Measurements from ENCODE around the gene EFNA4.

Gene EFNA4

DNA sequence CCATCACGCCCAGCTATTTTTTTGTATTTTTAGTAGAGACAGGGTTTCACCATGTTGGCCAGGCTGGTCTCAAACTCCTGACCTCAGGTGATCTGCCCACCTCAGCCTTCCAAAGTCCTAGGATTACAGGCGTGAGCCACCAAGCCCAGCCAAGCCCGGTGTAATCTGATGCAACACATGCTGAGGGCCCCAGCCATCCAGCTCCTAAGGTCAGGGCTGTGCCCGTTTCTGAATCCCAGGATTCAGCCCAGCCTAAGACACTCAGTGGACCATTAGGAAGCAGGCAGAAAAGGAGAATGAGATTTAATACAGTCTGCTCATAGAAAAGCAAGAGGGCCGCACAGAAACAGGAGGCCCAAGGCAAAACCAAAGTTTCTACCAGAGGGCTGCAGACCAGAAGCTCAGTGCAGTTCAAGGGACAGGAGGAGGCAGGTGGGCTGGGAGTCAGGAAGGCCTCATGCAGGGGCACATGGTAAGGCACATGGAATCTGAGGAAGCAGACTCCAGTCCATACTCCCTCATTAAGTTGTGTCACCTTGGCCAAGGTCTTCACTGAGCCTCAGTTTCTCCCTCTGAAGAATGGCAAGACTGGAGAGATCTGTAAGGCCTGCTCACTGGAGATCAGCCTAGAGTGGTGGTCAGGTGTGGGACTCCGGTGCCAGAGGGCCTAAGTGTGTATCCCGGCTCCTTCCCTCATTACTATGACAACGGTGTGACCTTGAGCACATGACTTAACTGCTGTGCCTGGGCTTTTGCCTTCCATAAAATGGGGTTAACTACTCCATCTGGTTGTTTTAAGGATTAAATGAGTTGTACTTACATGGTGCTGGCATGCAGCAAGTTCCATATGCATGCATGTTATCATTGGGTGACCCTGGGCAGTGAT, 14.8 kb upstream of the EFNA4 start:
- peaks cover 12 to 26% of the 10 kb centered on the region in 2 donors for H3K4me1 ChIP-seq (ENCODE audit: control insufficient read depth in 1 of 2, insufficient read depth in 2 of 2, low read length in 2 of 2)
- no peaks in the 10 kb centered on the region for H3K36me3 ChIP-seq (ENCODE audit: control insufficient read depth in 1 of 2, insufficient read depth in 2 of 2, low read length in 2 of 2)
- no peaks in the 10 kb centered on the region for H3K27me3 ChIP-seq (ENCODE audit: low read depth, low read length)
- no peaks in the 10 kb centered on the region for H3K9me3 ChIP-seq (ENCODE audit: control insufficient read depth in 1 of 2, low read length in 2 of 2)
- no peak overlapping the region for H3K27ac ChIP-seq (ENCODE audit: low read length)
- no peak overlapping the region for H3K4me3 ChIP-seq (ENCODE audit: low read depth in 1 of 2, low read length in 2 of 2)

DNA sequence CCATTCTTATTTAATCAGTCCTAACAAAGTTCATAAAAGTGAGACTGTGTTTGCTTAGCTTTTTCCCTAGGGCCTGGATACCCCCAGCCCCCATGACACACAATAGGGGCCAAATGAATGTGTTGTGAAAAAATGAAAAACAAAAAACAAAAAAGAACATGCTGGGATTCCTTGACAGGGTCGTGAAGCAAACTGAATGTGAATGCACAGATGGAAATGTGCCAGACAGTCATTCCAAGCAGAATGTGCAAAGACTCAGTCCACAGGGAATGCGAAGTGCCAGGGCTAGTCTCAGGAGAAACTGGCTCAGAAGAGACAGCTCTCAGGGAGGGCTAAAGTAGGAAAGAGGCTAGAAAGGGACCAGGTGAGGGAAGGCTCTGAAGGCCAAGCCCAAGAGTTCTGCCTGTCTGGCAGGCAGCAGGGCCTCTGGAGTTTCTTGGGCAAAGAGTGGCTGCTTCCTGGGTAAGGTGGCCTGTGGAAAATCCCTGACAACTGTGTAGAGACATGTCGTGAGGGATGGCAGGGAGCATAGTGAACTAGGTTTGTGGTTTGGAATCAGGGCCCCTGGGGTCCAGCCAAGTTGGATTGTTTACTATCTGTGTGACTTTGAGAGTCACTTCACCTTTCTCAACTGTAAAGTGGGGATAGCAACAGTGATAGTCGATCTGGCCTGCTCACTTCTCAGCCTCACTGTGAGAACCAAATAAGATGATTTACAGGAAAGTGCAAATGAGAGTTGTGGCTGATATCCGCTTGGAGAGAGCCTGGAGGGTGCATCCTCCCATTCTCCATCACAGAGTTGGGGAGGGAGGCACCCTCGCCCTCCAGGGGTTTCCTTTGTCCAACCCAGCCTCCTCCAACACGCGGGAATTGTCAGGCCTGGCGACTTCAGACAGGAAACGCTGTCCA, 13.6 kb upstream of the EFNA4 start:
- H3K9me3 ChIP-seq (ENCODE audit: control insufficient read depth in 1 of 2, low read length in 2 of 2): no peaks in the 10 kb centered on the region
- no peaks in the 10 kb centered on the region for H3K27me3 ChIP-seq (ENCODE audit: low read depth, low read length)
- H3K4me3 ChIP-seq (ENCODE audit: low read depth in 1 of 2, low read length in 2 of 2): peak overlapping the region; percentile 61 to 68
- peaks cover 3 to 8% of the 10 kb centered on the region in 2 donors for H3K36me3 ChIP-seq (ENCODE audit: control insufficient read depth in 1 of 2, insufficient read depth in 2 of 2, low read length in 2 of 2)
- peak overlapping the region; percentile 37 for H3K27ac ChIP-seq (ENCODE audit: low read length)
- peaks cover 12 to 22% of the 10 kb centered on the region in 2 donors for H3K4me1 ChIP-seq (ENCODE audit: control insufficient read depth in 1 of 2, insufficient read depth in 2 of 2, low read length in 2 of 2)

DNA sequence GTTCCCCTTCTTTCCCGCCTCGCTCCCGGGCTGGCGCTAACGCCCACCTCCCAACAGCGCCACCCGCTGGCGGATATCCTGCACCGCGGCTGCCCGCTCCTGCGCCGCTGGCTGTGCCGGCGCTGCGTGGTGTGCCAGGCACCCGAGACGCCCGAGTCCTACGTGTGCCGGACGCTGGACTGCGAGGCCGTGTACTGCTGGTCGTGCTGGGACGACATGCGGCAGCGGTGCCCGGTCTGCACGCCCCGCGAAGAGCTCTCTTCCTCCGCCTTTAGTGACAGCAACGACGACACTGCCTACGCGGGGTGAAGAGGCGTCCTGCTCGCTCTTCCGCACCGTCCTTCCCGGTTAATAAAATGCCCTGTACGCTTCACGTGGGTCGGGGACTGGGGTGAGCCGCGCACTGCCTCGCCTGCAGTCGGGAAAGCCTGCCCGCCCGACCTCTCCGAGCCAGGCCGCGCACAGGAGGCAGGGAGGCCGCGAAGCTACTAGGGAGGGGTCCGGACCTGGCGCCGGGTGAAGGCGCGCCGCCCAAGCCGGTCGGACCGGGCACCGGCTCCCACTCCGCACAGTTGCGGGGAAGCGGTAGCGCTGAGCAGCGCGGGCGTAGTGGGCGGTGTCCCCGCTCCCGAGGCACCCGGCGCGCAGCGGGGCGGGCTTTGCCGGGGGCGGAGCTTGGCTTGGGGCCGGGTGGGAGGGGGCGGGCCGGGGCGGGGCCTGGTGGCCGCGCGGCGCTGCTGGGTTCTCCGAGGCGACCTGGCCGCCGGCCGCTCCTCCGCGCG, 12.8 kb upstream of the EFNA4 start, which contains the start of gene ADAM15:
TSS of gene ADAM15 (plus strand) at position 757 of the 782 bp plus-strand sequence. CDS start 71 bp downstream, outside the sequence.
- H3K4me3 ChIP-seq (ENCODE audit: low read depth in 1 of 2, low read length in 2 of 2): peak within 1 kb of the TSS; percentile 68 to 79
- peak within 1 kb of the TSS; percentile 63 for H3K27ac ChIP-seq (ENCODE audit: low read length)
- H3K27me3 ChIP-seq (ENCODE audit: low read depth, low read length): no peaks in the 10 kb centered on the region
- H3K4me1 ChIP-seq (ENCODE audit: control insufficient read depth in 1 of 2, insufficient read depth in 2 of 2, low read length in 2 of 2): peaks cover 12 to 22% of the 10 kb centered on the region in 2 donors
- H3K36me3 ChIP-seq (ENCODE audit: control insufficient read depth in 1 of 2, insufficient read depth in 2 of 2, low read length in 2 of 2): peaks cover 7 to 10% of the 10 kb centered on the region in 2 donors
- H3K9me3 ChIP-seq (ENCODE audit: control insufficient read depth in 1 of 2, low read length in 2 of 2): no peaks in the 10 kb centered on the region

DNA sequence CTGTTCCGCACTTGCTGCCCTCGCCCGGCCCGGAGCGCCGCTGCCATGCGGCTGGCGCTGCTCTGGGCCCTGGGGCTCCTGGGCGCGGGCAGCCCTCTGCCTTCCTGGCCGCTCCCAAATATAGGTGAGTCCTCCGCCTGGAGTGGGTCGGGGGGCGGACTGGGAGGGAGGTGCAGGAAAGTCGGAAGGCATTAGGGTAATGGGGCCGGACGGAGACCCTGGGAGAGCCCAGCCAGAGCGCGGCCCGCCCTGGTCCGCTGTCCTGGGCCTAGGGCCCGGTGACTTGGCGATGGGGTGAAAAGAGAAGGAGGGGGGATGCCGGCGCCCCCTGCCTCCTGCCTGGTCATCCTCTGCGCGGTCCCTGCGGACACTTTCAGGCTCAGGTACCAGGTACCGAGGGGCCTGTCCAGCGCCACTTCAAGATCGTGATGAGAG, 12.2 kb upstream of the EFNA4 start:
- Histone ChIP-seq H3K9me3 (ENCODE audit: control insufficient read depth in 1 of 2, low read length in 2 of 2) (no peaks in the 10 kb centered on the region), H3K27ac (ENCODE audit: low read length) (peak overlapping the region; percentile 63), H3K27me3 (ENCODE audit: low read depth, low read length) (no peaks in the 10 kb centered on the region), H3K4me3 (ENCODE audit: low read depth in 1 of 2, low read length in 2 of 2) (peak overlapping the region; percentile 68 to 79), H3K4me1 (ENCODE audit: control insufficient read depth in 1 of 2, insufficient read depth in 2 of 2, low read length in 2 of 2) (peaks cover 12 to 22% of the 10 kb centered on the region in 2 donors), H3K36me3 (ENCODE audit: control insufficient read depth in 1 of 2, insufficient read depth in 2 of 2, low read length in 2 of 2) (peaks cover 11 to 16% of the 10 kb centered on the region in 2 donors)

DNA sequence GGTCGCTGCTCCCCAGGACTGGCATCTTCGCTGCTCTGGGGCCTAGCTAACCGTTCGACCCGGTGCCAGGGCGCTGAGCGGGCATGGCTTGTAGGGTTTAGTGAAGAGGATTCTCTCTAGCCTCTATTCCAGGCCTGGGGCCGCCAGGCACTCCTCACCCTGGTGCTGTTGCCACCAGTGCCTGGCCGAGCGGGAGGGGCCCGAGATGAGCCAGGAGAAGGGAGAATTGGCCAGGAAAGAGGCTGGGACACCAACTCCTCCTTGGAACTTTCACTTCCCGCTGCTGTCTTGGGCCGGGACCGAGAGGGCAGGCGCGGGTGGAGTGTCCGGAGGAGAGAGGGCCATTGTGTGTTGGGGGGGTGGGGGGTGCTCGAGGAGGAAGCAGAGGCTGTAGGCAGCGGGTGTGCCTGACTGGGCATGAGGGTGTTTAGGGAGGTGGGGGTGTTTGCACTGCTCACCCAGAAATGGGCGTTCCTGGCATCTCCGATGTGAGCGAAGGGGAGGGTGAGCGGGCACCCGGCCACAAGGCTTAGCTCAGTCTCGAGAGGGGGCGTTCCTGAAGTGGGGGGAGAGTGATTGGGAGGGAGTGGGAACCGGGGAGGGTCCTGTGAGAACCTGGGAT, 11.7 kb upstream of the EFNA4 start:
- H3K9me3 ChIP-seq (ENCODE audit: control insufficient read depth in 1 of 2, low read length in 2 of 2): no peaks in the 10 kb centered on the region
- H3K27ac ChIP-seq (ENCODE audit: low read length): peak overlapping the region; percentile 63

DNA sequence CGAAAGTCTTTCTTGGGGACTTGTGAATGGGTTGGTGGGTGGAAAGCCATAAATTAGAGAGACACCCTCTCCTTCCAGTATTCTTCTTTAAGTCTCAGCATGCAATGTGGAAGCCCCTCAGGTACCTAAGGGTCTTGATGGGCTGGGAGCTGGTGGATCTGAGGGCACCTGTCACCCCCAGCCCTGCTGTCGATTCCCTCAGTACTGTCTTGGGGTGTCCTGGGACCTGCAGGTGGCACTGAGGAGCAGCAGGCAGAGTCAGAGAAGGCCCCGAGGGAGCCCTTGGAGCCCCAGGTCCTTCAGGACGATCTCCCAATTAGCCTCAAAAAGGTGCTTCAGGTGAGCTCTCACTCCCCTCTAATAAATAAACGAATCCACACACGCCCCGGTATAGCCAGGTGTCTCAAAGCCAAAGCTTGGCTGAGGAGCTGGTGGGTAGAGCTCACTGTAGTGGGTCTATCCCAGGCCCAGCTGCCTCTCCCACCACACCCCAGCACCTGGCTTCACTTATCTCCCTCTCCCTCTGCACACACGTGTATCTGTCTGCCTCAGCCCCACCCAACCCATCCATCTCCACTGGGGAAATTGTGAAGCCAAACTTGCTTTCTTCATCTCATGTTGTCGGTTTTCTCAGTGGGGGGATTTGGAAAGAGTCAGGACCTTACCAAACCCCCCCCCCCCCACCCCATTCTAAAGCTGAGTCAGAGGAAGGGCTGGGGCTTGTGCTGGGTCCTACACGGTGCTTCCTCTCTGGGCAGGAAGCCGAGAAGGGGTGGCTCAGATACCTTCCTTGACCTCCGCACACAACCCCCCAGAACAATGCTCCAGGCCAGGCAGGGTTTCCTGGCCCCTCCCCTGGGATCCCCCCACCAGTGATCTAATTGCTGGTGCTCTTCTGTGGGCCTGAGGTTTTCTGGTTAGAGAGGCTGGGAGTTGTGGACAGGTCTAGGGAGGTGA, 10.8 kb upstream of the EFNA4 start:
- Histone ChIP-seq H3K36me3 (ENCODE audit: control insufficient read depth in 1 of 2, insufficient read depth in 2 of 2, low read length in 2 of 2) (peaks cover 20 to 30% of the 10 kb centered on the region in 2 donors), H3K4me1 (ENCODE audit: control insufficient read depth in 1 of 2, insufficient read depth in 2 of 2, low read length in 2 of 2) (peaks cover 12 to 22% of the 10 kb centered on the region in 2 donors), H3K9me3 (ENCODE audit: control insufficient read depth in 1 of 2, low read length in 2 of 2) (no peaks in the 10 kb centered on the region), H3K4me3 (ENCODE audit: low read depth in 1 of 2, low read length in 2 of 2) (peak overlapping the region; percentile 68 to 79), H3K27ac (ENCODE audit: low read length) (peak overlapping the region; percentile 63), H3K27me3 (ENCODE audit: low read depth, low read length) (no peaks in the 10 kb centered on the region)

More for the DNA sequence above, 11.7 kb upstream of the EFNA4 start:
- Histone ChIP-seq H3K4me3 (ENCODE audit: low read depth in 1 of 2, low read length in 2 of 2) (peak overlapping the region; percentile 68 to 79), H3K36me3 (ENCODE audit: control insufficient read depth in 1 of 2, insufficient read depth in 2 of 2, low read length in 2 of 2) (peaks cover 15 to 22% of the 10 kb centered on the region in 2 donors), H3K27me3 (ENCODE audit: low read depth, low read length) (no peaks in the 10 kb centered on the region), H3K4me1 (ENCODE audit: control insufficient read depth in 1 of 2, insufficient read depth in 2 of 2, low read length in 2 of 2) (peaks cover 12 to 22% of the 10 kb centered on the region in 2 donors)

DNA sequence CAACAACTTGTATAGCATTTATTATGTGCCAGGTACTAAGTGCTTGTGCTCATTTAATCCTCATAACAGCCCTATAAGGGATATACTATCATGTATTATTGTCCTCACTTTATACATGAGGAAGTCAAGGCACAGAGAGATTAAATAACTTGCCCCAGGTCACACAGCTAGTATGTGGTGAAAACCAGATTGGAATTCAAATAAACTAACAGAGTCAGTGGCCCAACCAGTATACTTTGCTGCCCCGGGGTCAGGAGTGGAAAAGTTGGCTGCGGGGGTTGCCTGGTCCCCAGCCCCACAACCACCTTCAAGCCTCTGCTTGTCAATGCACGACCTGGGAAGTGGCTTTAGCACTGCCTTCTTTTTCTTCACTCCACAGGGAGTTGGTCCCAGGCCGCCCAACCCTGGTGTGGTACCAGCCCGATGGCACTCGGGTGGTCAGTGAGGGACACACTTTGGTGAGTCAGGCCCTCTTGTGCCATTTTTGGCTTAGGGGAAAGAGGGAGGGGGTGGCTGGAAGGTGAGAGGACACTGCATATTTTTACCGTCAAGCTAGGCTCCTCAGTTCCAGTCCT, 9.9 kb upstream of the EFNA4 start:
- H3K27me3 ChIP-seq (ENCODE audit: low read depth, low read length): no peaks in the 10 kb centered on the region
- H3K9me3 ChIP-seq (ENCODE audit: control insufficient read depth in 1 of 2, low read length in 2 of 2): no peaks in the 10 kb centered on the region
- H3K36me3 ChIP-seq (ENCODE audit: control insufficient read depth in 1 of 2, insufficient read depth in 2 of 2, low read length in 2 of 2): peaks cover 25 to 38% of the 10 kb centered on the region in 2 donors
- H3K27ac ChIP-seq (ENCODE audit: low read length): no peak overlapping the region
- H3K4me3 ChIP-seq (ENCODE audit: low read depth in 1 of 2, low read length in 2 of 2): no peak overlapping the region
- H3K4me1 ChIP-seq (ENCODE audit: control insufficient read depth in 1 of 2, insufficient read depth in 2 of 2, low read length in 2 of 2): peaks cover 12 to 22% of the 10 kb centered on the region in 2 donors

DNA sequence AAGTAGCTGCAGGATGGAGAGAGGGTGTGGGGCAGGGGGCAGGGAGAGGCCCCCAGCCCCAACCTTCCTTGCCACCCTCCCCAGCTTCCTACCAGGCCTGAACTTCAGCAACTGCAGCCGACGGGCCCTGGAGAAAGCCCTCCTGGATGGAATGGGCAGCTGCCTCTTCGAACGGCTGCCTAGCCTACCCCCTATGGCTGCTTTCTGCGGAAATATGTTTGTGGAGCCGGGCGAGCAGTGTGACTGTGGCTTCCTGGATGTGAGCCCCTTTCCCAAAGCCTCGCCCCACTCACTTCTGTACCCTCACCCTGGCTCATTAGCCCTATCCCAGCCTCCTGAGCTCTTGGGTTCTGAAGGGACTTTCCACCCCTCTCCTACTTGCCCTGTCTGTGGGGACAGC, 6.4 kb upstream of the EFNA4 start:
- Histone ChIP-seq H3K27me3 (ENCODE audit: low read depth, low read length) (no peaks in the 10 kb centered on the region), H3K36me3 (ENCODE audit: control insufficient read depth in 1 of 2, insufficient read depth in 2 of 2, low read length in 2 of 2) (peaks cover 28 to 45% of the 10 kb centered on the region in 2 donors), H3K27ac (ENCODE audit: low read length) (no peak overlapping the region), H3K4me3 (ENCODE audit: low read depth in 1 of 2, low read length in 2 of 2) (no peak overlapping the region), H3K4me1 (ENCODE audit: control insufficient read depth in 1 of 2, insufficient read depth in 2 of 2, low read length in 2 of 2) (peaks cover 9 to 18% of the 10 kb centered on the region in 2 donors), H3K9me3 (ENCODE audit: control insufficient read depth in 1 of 2, low read length in 2 of 2) (no peaks in the 10 kb centered on the region)

DNA sequence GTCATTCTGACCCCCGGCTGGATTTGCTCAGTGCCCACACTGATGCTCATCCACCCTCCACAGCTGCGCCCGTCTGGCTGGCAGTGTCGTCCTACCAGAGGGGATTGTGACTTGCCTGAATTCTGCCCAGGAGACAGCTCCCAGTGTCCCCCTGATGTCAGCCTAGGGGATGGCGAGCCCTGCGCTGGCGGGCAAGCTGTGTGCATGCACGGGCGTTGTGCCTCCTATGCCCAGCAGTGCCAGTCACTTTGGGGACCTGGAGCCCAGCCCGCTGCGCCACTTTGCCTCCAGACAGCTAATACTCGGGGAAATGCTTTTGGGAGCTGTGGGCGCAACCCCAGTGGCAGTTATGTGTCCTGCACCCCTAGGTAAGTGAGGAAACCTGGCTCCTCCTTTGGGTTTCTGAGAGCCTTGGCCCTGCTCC, 5.7 kb upstream of the EFNA4 start:
- no peak overlapping the region for H3K27ac ChIP-seq (ENCODE audit: low read length)
- H3K27me3 ChIP-seq (ENCODE audit: low read depth, low read length): no peaks in the 10 kb centered on the region
- H3K9me3 ChIP-seq (ENCODE audit: control insufficient read depth in 1 of 2, low read length in 2 of 2): no peaks in the 10 kb centered on the region
- H3K4me1 ChIP-seq (ENCODE audit: control insufficient read depth in 1 of 2, insufficient read depth in 2 of 2, low read length in 2 of 2): peaks cover 5 to 18% of the 10 kb centered on the region in 2 donors
- peaks cover 28 to 45% of the 10 kb centered on the region in 2 donors for H3K36me3 ChIP-seq (ENCODE audit: control insufficient read depth in 1 of 2, insufficient read depth in 2 of 2, low read length in 2 of 2)
- no peak overlapping the region for H3K4me3 ChIP-seq (ENCODE audit: low read depth in 1 of 2, low read length in 2 of 2)

All from muscle layer of duodenum (tissue), 2 donors.